Hepatocyte (in vitro differentiated cells): ENCODE measurements around the gene ZNF491.

ENCODE experiments used
- EZH2phosphoT487 ChIP-seq: fragments of 200-600 bp; sonication (generic); IDR thresholded peaks from one replicate; pipeline ENCODE4 v1.6.1; 2018; ENCODE audit warnings: antibody characterized with exemption, mild to moderate bottlenecking, low read depth, moderate library complexity; ENCODE audit not compliant: unreplicated experiment, severe bottlenecking
- TF ChIP-seq, protein P1 (sequence below): fragments of 200-600 bp; sonication (generic); IDR thresholded peaks from 2 replicates; pipeline ENCODE4 v1.5.1; 2016; ENCODE audit warnings: antibody characterized with exemption, mild to moderate bottlenecking; ENCODE audit not compliant: poor library complexity

DNA sequence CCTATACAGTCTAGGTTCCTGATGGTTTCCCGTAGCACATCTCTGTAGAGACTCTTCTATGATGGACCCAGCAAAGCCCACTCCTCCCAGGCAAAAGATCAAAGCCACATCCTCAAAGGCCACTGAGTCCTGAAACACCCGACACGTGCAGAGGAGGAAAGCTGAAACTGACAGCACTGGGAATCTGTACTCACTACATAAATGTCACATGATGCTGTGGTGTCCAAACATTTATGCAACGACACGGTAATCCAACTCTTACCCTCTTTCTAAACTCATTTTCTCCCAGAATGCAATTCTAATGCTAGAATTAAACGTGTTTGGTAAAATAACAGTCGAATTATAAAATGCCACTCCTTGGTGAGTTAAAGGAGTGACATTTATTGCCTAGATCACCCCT, 38.5 kb upstream of the ZNF491 start:
- TF ChIP-seq, protein P1, sequence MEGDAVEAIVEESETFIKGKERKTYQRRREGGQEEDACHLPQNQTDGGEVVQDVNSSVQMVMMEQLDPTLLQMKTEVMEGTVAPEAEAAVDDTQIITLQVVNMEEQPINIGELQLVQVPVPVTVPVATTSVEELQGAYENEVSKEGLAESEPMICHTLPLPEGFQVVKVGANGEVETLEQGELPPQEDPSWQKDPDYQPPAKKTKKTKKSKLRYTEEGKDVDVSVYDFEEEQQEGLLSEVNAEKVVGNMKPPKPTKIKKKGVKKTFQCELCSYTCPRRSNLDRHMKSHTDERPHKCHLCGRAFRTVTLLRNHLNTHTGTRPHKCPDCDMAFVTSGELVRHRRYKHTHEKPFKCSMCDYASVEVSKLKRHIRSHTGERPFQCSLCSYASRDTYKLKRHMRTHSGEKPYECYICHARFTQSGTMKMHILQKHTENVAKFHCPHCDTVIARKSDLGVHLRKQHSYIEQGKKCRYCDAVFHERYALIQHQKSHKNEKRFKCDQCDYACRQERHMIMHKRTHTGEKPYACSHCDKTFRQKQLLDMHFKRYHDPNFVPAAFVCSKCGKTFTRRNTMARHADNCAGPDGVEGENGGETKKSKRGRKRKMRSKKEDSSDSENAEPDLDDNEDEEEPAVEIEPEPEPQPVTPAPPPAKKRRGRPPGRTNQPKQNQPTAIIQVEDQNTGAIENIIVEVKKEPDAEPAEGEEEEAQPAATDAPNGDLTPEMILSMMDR = no peak
- no peak for TF ChIP-seq EZH2phosphoT487
